Measurements from ENCODE around the gene MOCS3. TPM values are rescaled to one million over a fixed set of nuclear protein-coding genes. Genes with fewer than 3 reads are reported as not detected.

MOCS3 gene
- total RNA-seq, 2 donors from 2014 or later: 2.9 to 3.0 TPM

- ATAC-seq (no peak), DNase-seq (no peak)
- Histone ChIP-seq H3K4me1 (peaks cover 3% of the 10 kb centered on the region), H3K27me3 (no peaks in the 10 kb centered on the region), H3K9me3 (no peaks in the 10 kb centered on the region), H3K27ac (no peak overlapping the region), H3K36me3 (replicated peaks in 1 of 2; ENCODE audit: insufficient read depth in 1 of 2, low read depth in 2 of 2) (no peaks in the 10 kb centered on the region), H3K4me3 (no peak overlapping the region)
- TF ChIP-seq CTCF (IDR thresholded peaks at IDR 0.05) (no peak), POLR2A (IDR thresholded peaks at IDR 0.05) (no peak)
- WGBS, 2 donors: 49 to 66% methylated on average over 2 to 3 of the region's 3 CpGs
- intact Hi-C loops (cut with DNase I): loop anchor here (5.0 kb wide), 1 partner anchor 316 kb away; no protein-coding TSS in a partner anchor
Measured at GRCh38 chr20:50991076-50991475, 32.5 kb downstream of the MOCS3 start.

- no peak overlapping the region for H3K27ac ChIP-seq
- intact Hi-C loops (cut with DNase I): loop anchor here (5.0 kb wide), 1 partner anchor 315 kb away; no protein-coding TSS in a partner anchor
- H3K4me1 ChIP-seq: peaks cover 3% of the 10 kb centered on the region
- H3K4me3 ChIP-seq: no peak overlapping the region
- no peaks in the 10 kb centered on the region for H3K27me3 ChIP-seq
- ATAC-seq (no peak), DNase-seq (no peak)
- H3K36me3 ChIP-seq (replicated peaks in 1 of 2; ENCODE audit: insufficient read depth in 1 of 2, low read depth in 2 of 2): no peaks in the 10 kb centered on the region
- WGBS, 2 donors: 45 to 52% methylated on average over 4 of the region's 4 CpGs
- no peak for TF ChIP-seq POLR2A (IDR thresholded peaks at IDR 0.05)
- TF ChIP-seq CTCF (IDR thresholded peaks at IDR 0.05): no peak
- no peaks in the 10 kb centered on the region for H3K9me3 ChIP-seq
Measured at GRCh38 chr20:50992336-50992732, 33.7 kb downstream of the MOCS3 start.

- no peaks in the 10 kb centered on the region for H3K4me1 ChIP-seq
- H3K4me3 ChIP-seq: no peak overlapping the region
- H3K27ac ChIP-seq: no peak overlapping the region
- H3K9me3 ChIP-seq: no peaks in the 10 kb centered on the region
- intact Hi-C loops (cut with DNase I): loop anchor here (5.0 kb wide), 1 partner anchor 314 kb away; no protein-coding TSS in a partner anchor
- TF ChIP-seq POLR2A (IDR thresholded peaks at IDR 0.05) (no peak), CTCF (IDR thresholded peaks at IDR 0.05) (peak in 6 of 7 experiments; percentile 16 to 49 (median 34))
- 24 to 30% methylated on average over 12 to 13 of the region's 13 CpGs for WGBS, 2 donors
- no peaks in the 10 kb centered on the region for H3K36me3 ChIP-seq (replicated peaks in 1 of 2; ENCODE audit: insufficient read depth in 1 of 2, low read depth in 2 of 2)
- no peaks in the 10 kb centered on the region for H3K27me3 ChIP-seq
- peak in 1 of 4 donors; percentile 20 for DNase-seq
- peak; percentile 48 for ATAC-seq
Measured at GRCh38 chr20:50992733-50993457, 34.3 kb downstream of the MOCS3 start.

- Histone ChIP-seq H3K4me1 (no peaks in the 10 kb centered on the region), H3K4me3 (no peak overlapping the region), H3K27me3 (no peaks in the 10 kb centered on the region), H3K27ac (no peak overlapping the region), H3K9me3 (no peaks in the 10 kb centered on the region), H3K36me3 (replicated peaks in 1 of 2; ENCODE audit: insufficient read depth in 1 of 2, low read depth in 2 of 2) (no peaks in the 10 kb centered on the region)
- ATAC-seq (no peak), DNase-seq (no peak)
- intact Hi-C loops (cut with DNase I): loop anchor here (5.0 kb wide), 1 partner anchor 313 kb away; no protein-coding TSS in a partner anchor
- no peak for TF ChIP-seq POLR2A (IDR thresholded peaks at IDR 0.05)
- TF ChIP-seq CTCF (IDR thresholded peaks at IDR 0.05): no peak
- 65 to 79% methylated on average over 9 of the region's 9 CpGs for WGBS, 2 donors
Measured at GRCh38 chr20:50993876-50994275, 35.3 kb downstream of the MOCS3 start.

GRCh38 chr20:50995506-50995905 lies 36.9 kb downstream of the MOCS3 start:
- no peak for DNase-seq
- H3K4me1 ChIP-seq: no peaks in the 10 kb centered on the region
- no peak for ATAC-seq
- H3K9me3 ChIP-seq: no peaks in the 10 kb centered on the region
- TF ChIP-seq CTCF (IDR thresholded peaks at IDR 0.05): no peak
- TF ChIP-seq POLR2A (IDR thresholded peaks at IDR 0.05): no peak
- H3K4me3 ChIP-seq: no peak overlapping the region
- no peaks in the 10 kb centered on the region for H3K27me3 ChIP-seq
- H3K27ac ChIP-seq: no peak overlapping the region
- intact Hi-C loops (cut with DNase I): no loop called here
- H3K36me3 ChIP-seq (replicated peaks in 1 of 2; ENCODE audit: insufficient read depth in 1 of 2, low read depth in 2 of 2): no peaks in the 10 kb centered on the region
- WGBS, 2 donors: 79 to 86% methylated on average over 5 of the region's 5 CpGs
